ENCODE results near the gene DNMT3L.
"Not testable (repeated sequence)": the region's sequence is repeated elsewhere in the genome, so short reads cannot be mapped to it uniquely, and the experiment has no call there.

Gene DNMT3L

DNA sequence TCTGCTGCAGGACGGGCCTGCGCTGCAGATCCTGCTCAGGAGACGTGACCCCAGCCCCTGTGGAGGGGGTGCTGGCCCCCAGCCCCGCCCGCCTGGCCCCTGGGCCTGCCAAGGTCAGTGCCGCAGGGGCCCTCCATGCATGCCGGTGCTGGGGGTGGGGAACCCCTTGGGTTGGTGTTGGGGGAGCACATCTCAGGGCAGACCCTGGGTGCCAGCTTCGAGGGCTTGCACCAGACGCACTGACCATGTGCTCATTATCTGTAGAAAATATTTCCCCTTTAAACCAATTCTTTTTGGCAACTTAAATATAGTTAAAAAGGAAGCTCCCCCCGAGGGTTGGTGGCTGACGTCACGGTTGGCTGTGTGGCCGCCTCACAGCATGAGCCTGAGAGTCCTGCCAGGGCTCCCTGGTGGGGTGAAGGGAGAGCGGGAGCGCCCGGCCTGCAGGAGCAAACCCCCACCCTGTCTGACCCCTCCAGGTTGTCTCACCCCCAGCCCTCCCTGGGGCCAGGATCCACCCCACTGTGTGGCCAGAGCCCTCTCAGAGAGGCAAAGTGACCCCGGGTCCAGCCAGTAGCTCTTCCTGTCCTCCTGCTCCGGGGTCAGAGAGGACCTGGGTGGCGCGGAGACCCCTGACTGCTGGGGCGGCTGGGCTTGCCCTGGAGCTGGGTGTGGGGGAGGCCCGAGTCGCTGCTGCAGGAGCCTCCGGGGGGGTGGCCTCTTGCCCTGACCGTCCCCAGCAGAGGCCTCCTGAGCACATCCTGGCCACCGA, 32.9 kb upstream of the DNMT3L start:
- DNase-seq (ENCODE audit: low spot score) = no peak

DNA sequence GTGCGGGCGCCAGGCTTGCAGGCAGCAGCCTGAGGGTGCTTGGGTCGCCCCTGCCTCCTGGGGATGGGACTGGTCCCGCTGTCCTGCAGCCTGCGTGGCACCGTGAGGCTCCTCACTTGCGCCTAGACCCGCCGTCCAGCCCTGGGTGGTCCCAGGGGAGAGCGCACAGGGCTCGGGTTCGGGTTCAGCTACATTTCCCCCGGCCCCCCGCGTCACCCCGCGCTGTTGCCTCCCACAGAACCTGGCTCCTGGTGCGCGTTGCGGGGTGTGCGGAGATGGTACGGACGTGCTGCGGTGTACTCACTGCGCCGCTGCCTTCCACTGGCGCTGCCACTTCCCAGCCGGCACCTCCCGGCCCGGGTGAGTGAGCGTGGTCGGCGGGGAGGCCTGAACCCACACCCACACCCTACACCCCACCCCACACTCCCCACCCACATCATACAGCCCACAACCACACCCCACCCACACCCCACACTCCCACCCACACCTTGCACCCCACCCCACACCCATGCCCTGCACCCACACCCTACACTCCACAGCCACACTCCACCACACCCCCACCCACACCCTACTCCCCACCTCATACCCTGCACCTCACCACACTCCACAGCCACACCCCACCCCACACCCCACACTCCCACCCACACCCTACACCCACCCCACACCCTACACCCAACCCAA, 32.0 kb upstream of the DNMT3L start:
- DNase-seq (ENCODE audit: low spot score) = no peak

GRCh38 chr21:44292812-44293195, 31.1 kb upstream of the DNMT3L start:
- DNase-seq (ENCODE audit: low spot score) = no peak

- no peak for DNase-seq (ENCODE audit: low spot score)
Observed at GRCh38 chr21:44291936-44292811, 30.5 kb upstream of the DNMT3L start.

DNA sequence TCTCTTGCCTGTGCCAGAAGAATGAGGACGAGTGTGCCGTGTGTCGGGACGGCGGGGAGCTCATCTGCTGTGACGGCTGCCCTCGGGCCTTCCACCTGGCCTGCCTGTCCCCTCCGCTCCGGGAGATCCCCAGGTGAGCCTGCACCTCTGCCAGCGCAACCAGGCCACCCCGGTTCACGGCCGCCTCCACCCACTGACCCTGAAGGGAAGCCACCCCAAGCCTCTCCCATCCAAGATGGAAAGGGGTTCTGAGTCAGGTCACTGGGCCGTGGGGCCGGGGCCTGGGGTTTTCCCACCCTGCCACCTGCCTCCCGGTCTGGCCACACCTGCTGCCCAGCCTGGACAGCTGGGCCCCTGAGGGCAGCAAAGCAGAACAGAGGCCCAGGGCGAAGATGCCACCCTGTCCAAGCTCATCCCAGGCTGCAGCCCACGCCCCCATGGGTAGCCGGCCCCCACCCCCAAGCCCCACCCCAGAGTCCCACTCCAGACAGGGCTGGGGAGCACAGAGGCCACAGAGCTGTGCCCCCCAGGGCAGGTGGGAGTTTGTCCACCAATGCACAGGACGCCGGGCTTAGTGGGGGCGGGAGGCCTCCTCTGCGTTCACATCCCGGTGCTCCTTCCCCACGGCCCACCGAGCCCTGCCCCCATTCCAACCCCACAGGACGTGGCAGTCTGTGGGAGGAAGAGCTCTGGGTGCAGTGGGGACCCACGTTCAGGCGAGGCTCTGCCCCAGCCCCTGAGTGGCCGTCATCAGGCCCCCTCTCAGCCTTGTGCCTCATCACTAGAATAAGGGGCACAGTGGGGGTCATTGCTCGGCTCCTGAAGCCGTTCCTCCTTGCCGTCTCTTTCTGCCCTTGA, 29.6 kb upstream of the DNMT3L start:
- no peak for DNase-seq (ENCODE audit: low spot score)

DNA sequence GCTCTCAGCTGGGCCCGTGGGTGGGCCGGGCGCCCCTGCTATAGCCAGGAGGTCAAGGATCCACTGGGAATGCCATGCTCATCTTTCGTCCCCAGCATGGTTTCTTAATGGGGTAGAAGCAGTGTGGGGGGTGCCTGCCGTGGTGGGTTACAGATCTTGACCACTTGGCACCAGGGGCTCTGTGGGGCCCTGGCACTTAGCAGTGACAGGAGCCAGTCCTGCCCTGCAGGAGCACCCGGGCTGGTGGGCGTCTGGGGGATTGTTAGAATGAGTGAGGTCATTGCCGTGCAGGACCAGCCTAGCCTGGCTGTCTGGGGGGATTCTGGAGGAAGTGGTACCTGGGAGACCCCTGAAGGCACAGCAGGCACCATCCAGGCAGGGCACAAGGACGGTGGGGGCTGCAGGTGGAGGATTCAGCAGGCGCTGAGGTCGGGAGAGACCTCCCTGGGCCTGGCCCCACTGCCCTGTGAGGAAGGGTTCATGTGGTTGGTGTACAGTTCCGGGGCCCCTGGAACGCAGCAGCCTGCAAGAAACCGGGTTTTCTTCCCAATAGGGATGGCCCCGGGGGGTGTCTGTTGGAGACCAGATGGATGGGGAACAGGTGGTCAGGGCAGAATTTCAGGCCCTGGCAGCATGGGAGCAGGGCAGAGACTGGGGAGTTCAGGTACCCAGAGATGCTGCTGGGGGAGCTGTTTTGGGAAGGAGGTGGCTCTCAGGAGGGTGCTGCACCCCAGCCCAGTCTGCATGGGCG, 28.8 kb upstream of the DNMT3L start:
- no peak for DNase-seq (ENCODE audit: low spot score)

DNA sequence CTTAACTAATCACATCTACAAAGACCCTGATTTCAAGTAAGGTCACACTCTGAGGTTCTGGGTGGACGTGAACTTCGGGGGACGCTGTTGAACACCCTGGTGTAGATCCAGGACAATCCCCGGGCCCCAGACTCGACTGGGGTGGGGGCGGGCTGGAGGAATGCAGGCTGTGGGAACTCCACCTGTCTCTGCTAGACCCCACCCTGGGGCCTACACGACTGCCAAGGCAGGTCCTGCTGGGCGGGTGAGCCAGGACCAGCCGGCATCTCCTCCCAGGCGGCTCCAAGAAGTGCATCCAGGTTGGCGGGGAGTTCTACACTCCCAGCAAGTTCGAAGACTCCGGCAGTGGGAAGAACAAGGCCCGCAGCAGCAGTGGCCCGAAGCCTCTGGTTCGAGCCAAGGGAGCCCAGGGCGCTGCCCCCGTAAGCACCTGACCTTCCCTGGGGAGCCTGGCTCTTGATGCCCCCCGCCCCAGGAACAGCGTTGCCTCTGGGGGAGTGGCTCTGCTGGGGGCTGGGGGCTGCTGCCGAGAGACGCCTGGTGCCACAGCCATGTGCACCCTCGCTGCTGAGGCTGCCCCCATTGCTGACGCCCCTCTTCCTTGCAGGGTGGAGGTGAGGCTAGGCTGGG, 27.8 kb upstream of the DNMT3L start:
- no peak for DNase-seq (ENCODE audit: low spot score)

GRCh38 chr21:44288251-44289110, 26.8 kb upstream of the DNMT3L start:
- no peak for DNase-seq (ENCODE audit: low spot score)

GRCh38 chr21:44286716-44287632, 25.3 kb upstream of the DNMT3L start:
- DNase-seq (ENCODE audit: low spot score) = no peak

GRCh38 chr21:44286086-44286715, 24.5 kb upstream of the DNMT3L start:
- no peak for DNase-seq (ENCODE audit: low spot score)

DNA sequence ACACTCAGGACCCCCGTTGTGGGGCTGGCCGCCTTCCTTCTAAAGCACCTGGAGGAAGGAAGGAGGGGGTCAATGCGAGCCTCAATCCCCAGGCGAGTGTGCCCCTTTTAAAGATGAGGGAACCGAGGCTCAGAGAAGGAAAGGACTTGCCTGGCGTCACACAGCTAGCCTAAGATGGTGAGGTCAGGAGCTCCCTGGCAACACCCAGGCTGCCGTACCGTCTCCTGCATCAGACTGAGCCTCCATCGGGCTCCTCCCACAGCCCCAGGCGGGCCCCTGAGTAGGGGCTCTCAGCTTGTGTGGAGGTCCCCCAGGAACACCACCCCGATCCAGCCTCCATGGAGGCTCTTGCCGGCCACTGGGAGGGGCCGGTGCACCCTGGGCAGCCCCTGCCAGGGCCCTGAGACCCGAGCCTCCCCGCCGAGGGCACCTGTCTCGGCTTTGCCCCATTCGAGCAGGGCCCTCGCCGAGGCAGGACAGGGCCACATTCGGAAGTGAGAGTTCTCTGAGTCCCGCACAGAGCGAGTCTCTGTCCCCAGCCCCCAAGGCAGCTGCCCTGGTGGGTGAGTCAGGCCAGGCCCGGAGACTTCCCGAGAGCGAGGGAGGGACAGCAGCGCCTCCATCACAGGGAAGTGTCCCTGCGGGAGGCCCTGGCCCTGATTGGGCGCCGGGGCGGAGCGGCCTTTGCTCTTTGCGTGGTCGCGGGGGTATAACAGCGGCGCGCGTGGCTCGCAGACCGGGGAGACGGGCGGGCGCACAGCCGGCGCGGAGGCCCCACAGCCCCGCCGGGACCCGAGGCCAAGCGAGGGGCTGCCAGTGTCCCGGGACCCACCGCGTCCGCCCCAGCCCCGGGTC, 23.7 kb upstream of the DNMT3L start, which contains the start of gene AIRE:
Gene AIRE (plus strand): TSS at position 739 of the 855 bp plus-strand sequence. CDS start 131 bp downstream, outside the sequence.
- DNase-seq (ENCODE audit: low spot score) = no peak

DNA sequence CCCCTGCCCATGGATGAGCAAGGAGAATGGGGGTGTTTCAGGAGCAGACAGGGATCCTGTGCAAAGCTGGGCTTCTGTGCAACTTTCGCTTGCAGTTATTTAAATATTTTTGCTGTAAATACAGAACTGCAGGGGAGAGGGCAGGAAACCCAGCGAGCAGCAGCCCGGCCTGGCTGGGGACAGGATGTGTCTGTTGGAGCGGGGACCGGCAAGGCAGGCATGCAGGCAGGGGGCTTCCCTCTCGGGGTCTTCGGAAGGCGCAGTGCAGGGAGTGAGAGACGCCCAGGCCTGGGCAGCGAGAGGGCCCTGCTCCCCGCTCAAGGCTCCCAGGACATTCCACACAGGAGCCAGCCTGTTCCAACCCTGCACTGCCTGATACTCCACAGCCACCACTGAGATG, 22.3 kb upstream of the DNMT3L start:
- DNase-seq (ENCODE audit: low spot score) = no peak

GRCh38 chr21:44283211-44283785, 21.6 kb upstream of the DNMT3L start:
- DNase-seq (ENCODE audit: low spot score) = not testable (repeated sequence)

GRCh38 chr21:44282370-44282769, 20.7 kb upstream of the DNMT3L start:
- no peak for DNase-seq (ENCODE audit: low spot score)

- DNase-seq (ENCODE audit: low spot score) = no peak
Observed at GRCh38 chr21:44281801-44282200, 20.1 kb upstream of the DNMT3L start.

All from left forelimb (tissue), 1 donor.